HepG2 (cell line): ENCODE data around the gene SLC13A5. TPM values are rescaled to one million over a fixed set of nuclear protein-coding genes. Genes with fewer than 3 reads are reported as not detected.
A peak's percentile ranks its signal among the peaks of the same experiment; 100 is the strongest.

Experiments
- ARNT2 ChIP-seq: sonication (generic); formaldehyde crosslinking; IDR thresholded peaks from 2 replicates; pipeline ENCODE4 v1.8.0; 2022; ENCODE audit warnings: mild to moderate bottlenecking, low read depth, missing genetic modification reagents, moderate library complexity
- CREB1 ChIP-seq, 2 experiments: fragments of 450-650 bp in 1 of 2; IDR thresholded peaks; 2 replicates each; pipeline ENCODE4 v1.6.1; 2016 to 2017; ENCODE audit warnings: control low read depth in 1 of 2, mild to moderate bottlenecking in 1 of 2, missing compliant biosample characterization in 1 of 2, missing genetic modification characterization in 1 of 2
- GABPB1 ChIP-seq: IDR thresholded peaks from 2 replicates; pipeline ENCODE4 v1.6.1; 2016; ENCODE audit warnings: mild to moderate bottlenecking, missing genetic modification reagents, moderate library complexity, missing compliant biosample characterization
- GLI4 ChIP-seq: sonication (generic); formaldehyde crosslinking; IDR thresholded peaks from 2 replicates; pipeline ENCODE4 v1.5.1; 2020; ENCODE audit warnings: missing genetic modification reagents, mild to moderate bottlenecking, moderate library complexity, borderline replicate concordance
- HOXA3 ChIP-seq: sonication (generic); formaldehyde crosslinking; IDR thresholded peaks from 2 replicates; pipeline ENCODE4 v1.5.0; 2020; ENCODE audit warnings: missing genetic modification reagents
- HOXA9 ChIP-seq: sonication (generic); formaldehyde crosslinking; IDR thresholded peaks from 2 replicates; pipeline ENCODE4 v1.8.1; 2022; ENCODE audit warnings: missing genetic modification reagents, mild to moderate bottlenecking, moderate library complexity, borderline replicate concordance
- SNAI1 ChIP-seq: sonication (generic); formaldehyde crosslinking; IDR thresholded peaks from 2 replicates; pipeline ENCODE4 v1.5.0; 2020; ENCODE audit warnings: mild to moderate bottlenecking, missing genetic modification reagents, borderline replicate concordance
- SPEN ChIP-seq: sonication (generic); formaldehyde crosslinking; IDR thresholded peaks from 2 replicates; pipeline ENCODE4 v1.5.1; 2020; ENCODE audit warnings: low read depth, mild to moderate bottlenecking, missing genetic modification reagents
- TMF1 ChIP-seq: sonication (generic); formaldehyde crosslinking; IDR thresholded peaks from 2 replicates; pipeline ENCODE4 v1.8.1; 2022; ENCODE audit warnings: low read depth, missing genetic modification reagents
- ZFX ChIP-seq: sonication (generic); formaldehyde crosslinking; IDR thresholded peaks from 2 replicates; pipeline ENCODE4 v1.4.0; 2020; ENCODE audit warnings: mild to moderate bottlenecking, low read depth, missing genetic modification reagents, moderate library complexity
- ZNF878 ChIP-seq: sonication (generic); formaldehyde crosslinking; IDR thresholded peaks from 2 replicates; pipeline ENCODE4 v1.8.1; 2023; ENCODE audit warnings: mild to moderate bottlenecking, missing genetic modification reagents, moderate library complexity
- polyA plus RNA-seq, 8 experiments: library from polyadenylated mRNA; depleted of rRNA in 3 of 8; stranded (reverse) in 7 of 8; unstranded in 1 of 8; fragments of >200 nt; fragmentation: Illumina TruSeq in 4 of 8; extraction: Trizol in 4 of 8; gene quantifications; 2 replicates each; pipeline versions ENCODE4 v1.2.1 to v1.2.3, GENCODE V29; 2011 to 2016; ENCODE audit warnings: low read depth in 4 of 8, missing spikeins in 1 of 8, mixed read lengths in 1 of 8; ENCODE audit not compliant: insufficient read depth in 1 of 8
- total RNA-seq, 5 experiments: library from RNA; depleted of rRNA; stranded (reverse); fragments of >200 nt; fragmentation: Illumina TruSeq; extraction: Trizol; gene quantifications; 2 replicates each; pipeline ENCODE4 v1.2.3, GENCODE V29; 2016; ENCODE audit warnings: low read depth in 1 of 5
- TF ChIP-seq, protein P1 (sequence below): sonication (generic); formaldehyde crosslinking; IDR thresholded peaks from 2 replicates; pipeline ENCODE4 v1.4.0; 2020; ENCODE audit warnings: mild to moderate bottlenecking, missing genetic modification reagents, borderline replicate concordance
- TF ChIP-seq, protein P2 (sequence below): sonication (generic); formaldehyde crosslinking; IDR thresholded peaks from 2 replicates; pipeline ENCODE4 v1.5.0; 2020; ENCODE audit warnings: missing genetic modification reagents
- TF ChIP-seq, protein P3 (sequence below): sonication (generic); formaldehyde crosslinking; IDR thresholded peaks from 2 replicates; pipeline ENCODE4 v1.4.0; 2020; ENCODE audit warnings: missing genetic modification reagents, borderline replicate concordance
- TF ChIP-seq, protein P4 (sequence below): sonication (generic); formaldehyde crosslinking; conservative IDR thresholded peaks from 2 replicates; pipeline ENCODE4 v1.4.0; 2020; ENCODE audit warnings: mild to moderate bottlenecking, missing genetic modification reagents, moderate library complexity

The SLC13A5 gene
- total and polyA plus RNA-seq, 2 of the 13 experiments (the other 11 are each of a cell fraction or from before 2014, with no cell fraction given): 42.8 to 310 TPM

DNA sequence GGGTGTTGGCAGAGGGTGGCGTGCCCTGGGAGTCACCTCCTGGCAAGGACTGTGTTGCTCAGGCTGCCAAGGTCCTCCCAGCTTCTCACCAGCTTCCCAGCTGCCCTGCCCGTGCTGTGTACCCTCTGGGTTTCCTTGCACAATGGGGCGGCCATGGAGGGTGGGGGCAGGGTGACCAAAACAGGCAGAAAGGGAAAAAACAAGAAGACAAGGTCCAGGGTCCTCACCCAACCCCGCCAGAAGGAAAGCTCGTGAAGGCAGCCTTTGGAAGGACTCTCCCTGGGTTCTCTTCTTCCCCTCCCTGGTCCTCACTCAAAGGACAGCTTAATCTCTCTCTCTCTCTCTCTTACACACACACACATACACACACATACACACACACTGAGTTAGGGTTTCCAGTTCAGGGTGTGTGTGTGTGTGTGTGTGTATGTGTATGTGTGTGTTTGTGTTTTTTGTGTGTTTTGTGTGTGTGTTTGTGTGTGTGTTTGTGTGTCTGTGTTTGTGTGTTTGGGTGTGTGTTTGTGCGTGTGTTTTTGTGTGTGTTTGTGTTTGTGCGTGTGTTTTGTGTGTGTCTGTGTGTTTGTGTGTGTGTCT lies 2.0 kb downstream of the SLC13A5 start (continued):
- TF ChIP-seq TMF1 (CRISPR knock-in tag) (no peak), ZNF878 (CRISPR knock-in tag) (0 out of 2 replicates have a peak, but pooled peaks have one; percentile 30), CREB1 (IDR thresholded peaks at IDR 0.05) (peak; percentile 46; the same call in 1 of the 2 replicates), CREB1 (CRISPR knock-in tag; IDR thresholded peaks at IDR 0.05) (no peak), GABPB1 (CRISPR knock-in tag) (0 out of 2 replicates have a peak, but pooled peaks have one; percentile 1), SNAI1 (no peak), ARNT2 (CRISPR knock-in tag) (no peak), HOXA3 (peak; percentile 53; the same call in 1 of the 2 replicates), HOXA9 (CRISPR knock-in tag) (peak; percentile 77; the same call in 1 of the 2 replicates), GLI4 (CRISPR knock-in tag) (no peak), ZFX (CRISPR knock-in tag) (no peak; the same call in 1 of the 2 replicates), SPEN (CRISPR knock-in tag) (peak; percentile 61; the same call in 1 of the 2 replicates)
- TF ChIP-seq, protein P1, sequence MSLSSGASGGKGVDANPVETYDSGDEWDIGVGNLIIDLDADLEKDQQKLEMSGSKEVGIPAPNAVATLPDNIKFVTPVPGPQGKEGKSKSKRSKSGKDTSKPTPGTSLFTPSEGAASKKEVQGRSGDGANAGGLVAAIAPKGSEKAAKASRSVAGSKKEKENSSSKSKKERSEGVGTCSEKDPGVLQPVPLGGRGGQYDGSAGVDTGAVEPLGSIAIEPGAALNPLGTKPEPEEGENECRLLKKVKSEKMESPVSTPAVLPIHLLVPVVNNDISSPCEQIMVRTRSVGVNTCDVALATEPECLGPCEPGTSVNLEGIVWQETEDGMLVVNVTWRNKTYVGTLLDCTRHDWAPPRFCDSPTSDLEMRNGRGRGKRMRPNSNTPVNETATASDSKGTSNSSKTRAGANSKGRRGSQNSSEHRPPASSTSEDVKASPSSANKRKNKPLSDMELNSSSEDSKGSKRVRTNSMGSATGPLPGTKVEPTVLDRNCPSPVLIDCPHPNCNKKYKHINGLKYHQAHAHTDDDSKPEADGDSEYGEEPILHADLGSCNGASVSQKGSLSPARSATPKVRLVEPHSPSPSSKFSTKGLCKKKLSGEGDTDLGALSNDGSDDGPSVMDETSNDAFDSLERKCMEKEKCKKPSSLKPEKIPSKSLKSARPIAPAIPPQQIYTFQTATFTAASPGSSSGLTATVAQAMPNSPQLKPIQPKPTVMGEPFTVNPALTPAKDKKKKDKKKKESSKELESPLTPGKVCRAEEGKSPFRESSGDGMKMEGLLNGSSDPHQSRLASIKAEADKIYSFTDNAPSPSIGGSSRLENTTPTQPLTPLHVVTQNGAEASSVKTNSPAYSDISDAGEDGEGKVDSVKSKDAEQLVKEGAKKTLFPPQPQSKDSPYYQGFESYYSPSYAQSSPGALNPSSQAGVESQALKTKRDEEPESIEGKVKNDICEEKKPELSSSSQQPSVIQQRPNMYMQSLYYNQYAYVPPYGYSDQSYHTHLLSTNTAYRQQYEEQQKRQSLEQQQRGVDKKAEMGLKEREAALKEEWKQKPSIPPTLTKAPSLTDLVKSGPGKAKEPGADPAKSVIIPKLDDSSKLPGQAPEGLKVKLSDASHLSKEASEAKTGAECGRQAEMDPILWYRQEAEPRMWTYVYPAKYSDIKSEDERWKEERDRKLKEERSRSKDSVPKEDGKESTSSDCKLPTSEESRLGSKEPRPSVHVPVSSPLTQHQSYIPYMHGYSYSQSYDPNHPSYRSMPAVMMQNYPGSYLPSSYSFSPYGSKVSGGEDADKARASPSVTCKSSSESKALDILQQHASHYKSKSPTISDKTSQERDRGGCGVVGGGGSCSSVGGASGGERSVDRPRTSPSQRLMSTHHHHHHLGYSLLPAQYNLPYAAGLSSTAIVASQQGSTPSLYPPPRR (CRISPR knock-in tag): peak; percentile 42; the same call in 1 of the 2 replicates
- TF ChIP-seq, protein P2, sequence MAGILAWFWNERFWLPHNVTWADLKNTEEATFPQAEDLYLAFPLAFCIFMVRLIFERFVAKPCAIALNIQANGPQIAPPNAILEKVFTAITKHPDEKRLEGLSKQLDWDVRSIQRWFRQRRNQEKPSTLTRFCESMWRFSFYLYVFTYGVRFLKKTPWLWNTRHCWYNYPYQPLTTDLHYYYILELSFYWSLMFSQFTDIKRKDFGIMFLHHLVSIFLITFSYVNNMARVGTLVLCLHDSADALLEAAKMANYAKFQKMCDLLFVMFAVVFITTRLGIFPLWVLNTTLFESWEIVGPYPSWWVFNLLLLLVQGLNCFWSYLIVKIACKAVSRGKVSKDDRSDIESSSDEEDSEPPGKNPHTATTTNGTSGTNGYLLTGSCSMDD (CRISPR knock-in tag): no peak
- TF ChIP-seq, protein P3, sequence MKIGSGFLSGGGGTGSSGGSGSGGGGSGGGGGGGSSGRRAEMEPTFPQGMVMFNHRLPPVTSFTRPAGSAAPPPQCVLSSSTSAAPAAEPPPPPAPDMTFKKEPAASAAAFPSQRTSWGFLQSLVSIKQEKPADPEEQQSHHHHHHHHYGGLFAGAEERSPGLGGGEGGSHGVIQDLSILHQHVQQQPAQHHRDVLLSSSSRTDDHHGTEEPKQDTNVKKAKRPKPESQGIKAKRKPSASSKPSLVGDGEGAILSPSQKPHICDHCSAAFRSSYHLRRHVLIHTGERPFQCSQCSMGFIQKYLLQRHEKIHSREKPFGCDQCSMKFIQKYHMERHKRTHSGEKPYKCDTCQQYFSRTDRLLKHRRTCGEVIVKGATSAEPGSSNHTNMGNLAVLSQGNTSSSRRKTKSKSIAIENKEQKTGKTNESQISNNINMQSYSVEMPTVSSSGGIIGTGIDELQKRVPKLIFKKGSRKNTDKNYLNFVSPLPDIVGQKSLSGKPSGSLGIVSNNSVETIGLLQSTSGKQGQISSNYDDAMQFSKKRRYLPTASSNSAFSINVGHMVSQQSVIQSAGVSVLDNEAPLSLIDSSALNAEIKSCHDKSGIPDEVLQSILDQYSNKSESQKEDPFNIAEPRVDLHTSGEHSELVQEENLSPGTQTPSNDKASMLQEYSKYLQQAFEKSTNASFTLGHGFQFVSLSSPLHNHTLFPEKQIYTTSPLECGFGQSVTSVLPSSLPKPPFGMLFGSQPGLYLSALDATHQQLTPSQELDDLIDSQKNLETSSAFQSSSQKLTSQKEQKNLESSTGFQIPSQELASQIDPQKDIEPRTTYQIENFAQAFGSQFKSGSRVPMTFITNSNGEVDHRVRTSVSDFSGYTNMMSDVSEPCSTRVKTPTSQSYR (CRISPR knock-in tag): peak; percentile 96
- TF ChIP-seq, protein P4, sequence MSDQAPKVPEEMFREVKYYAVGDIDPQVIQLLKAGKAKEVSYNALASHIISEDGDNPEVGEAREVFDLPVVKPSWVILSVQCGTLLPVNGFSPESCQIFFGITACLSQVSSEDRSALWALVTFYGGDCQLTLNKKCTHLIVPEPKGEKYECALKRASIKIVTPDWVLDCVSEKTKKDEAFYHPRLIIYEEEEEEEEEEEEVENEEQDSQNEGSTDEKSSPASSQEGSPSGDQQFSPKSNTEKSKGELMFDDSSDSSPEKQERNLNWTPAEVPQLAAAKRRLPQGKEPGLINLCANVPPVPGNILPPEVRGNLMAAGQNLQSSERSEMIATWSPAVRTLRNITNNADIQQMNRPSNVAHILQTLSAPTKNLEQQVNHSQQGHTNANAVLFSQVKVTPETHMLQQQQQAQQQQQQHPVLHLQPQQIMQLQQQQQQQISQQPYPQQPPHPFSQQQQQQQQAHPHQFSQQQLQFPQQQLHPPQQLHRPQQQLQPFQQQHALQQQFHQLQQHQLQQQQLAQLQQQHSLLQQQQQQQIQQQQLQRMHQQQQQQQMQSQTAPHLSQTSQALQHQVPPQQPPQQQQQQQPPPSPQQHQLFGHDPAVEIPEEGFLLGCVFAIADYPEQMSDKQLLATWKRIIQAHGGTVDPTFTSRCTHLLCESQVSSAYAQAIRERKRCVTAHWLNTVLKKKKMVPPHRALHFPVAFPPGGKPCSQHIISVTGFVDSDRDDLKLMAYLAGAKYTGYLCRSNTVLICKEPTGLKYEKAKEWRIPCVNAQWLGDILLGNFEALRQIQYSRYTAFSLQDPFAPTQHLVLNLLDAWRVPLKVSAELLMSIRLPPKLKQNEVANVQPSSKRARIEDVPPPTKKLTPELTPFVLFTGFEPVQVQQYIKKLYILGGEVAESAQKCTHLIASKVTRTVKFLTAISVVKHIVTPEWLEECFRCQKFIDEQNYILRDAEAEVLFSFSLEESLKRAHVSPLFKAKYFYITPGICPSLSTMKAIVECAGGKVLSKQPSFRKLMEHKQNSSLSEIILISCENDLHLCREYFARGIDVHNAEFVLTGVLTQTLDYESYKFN (CRISPR knock-in tag): peak; percentile 34; the same call in 1 of the 2 replicates
